Measurements from ENCODE around the gene NOS2. TPM values are rescaled to one million over a fixed set of nuclear protein-coding genes. Genes with fewer than 3 reads are reported as not detected.

NOS2 gene
- total RNA-seq, 1 experiment from 2014 or later = not detected

- Mint-ChIP-seq H3K4me3 (ENCODE audit: low read depth, unreplicated experiment) (no peak overlapping the region), H3K36me3 (ENCODE audit: insufficient read depth, unreplicated experiment) (no peaks in the 10 kb centered on the region), H3K27me3 (ENCODE audit: unreplicated experiment) (peaks cover 58% of the 10 kb centered on the region), H3K9me3 (ENCODE audit: low read depth, unreplicated experiment) (no peaks in the 10 kb centered on the region), H3K4me1 (ENCODE audit: low read depth, unreplicated experiment) (no peaks in the 10 kb centered on the region), H3K27ac (ENCODE audit: unreplicated experiment) (no peak overlapping the region)
- BruUV-seq (replicated peaks) = no TSS peak
- intact Hi-C loops (cut with micrococcal nuclease; ENCODE audit: unreplicated experiment) = no loop called here
- no peak for DNase-seq
- TF ChIP-seq CTCF (IDR thresholded peaks at IDR 0.05; ENCODE audit: unreplicated experiment) = no peak
- CTCF ChIA-PET = no interaction called here
Measured at GRCh38 chr17:27778183-27778582, 22.1 kb downstream of the NOS2 start.

GRCh38 chr17:27776882-27777624 is 23.3 kb downstream of the NOS2 start:
- no peaks in the 10 kb centered on the region for H3K36me3 Mint-ChIP-seq (ENCODE audit: insufficient read depth, unreplicated experiment)
- H3K27me3 Mint-ChIP-seq (ENCODE audit: unreplicated experiment) = peaks cover 58% of the 10 kb centered on the region
- no TSS peak for BruUV-seq (replicated peaks)
- H3K27ac Mint-ChIP-seq (ENCODE audit: unreplicated experiment) = no peak overlapping the region
- no peak for TF ChIP-seq CTCF (IDR thresholded peaks at IDR 0.05; ENCODE audit: unreplicated experiment)
- CTCF ChIA-PET = no interaction called here
- intact Hi-C loops (cut with micrococcal nuclease; ENCODE audit: unreplicated experiment) = no loop called here
- no peaks in the 10 kb centered on the region for H3K9me3 Mint-ChIP-seq (ENCODE audit: low read depth, unreplicated experiment)
- H3K4me3 Mint-ChIP-seq (ENCODE audit: low read depth, unreplicated experiment) = no peak overlapping the region
- no peaks in the 10 kb centered on the region for H3K4me1 Mint-ChIP-seq (ENCODE audit: low read depth, unreplicated experiment)
- DNase-seq = no peak

GRCh38 chr17:27771586-27771985 is 28.7 kb downstream of the NOS2 start:
- DNase-seq = no peak
- Mint-ChIP-seq H3K27ac (ENCODE audit: unreplicated experiment) (no peak overlapping the region), H3K4me3 (ENCODE audit: low read depth, unreplicated experiment) (no peak overlapping the region), H3K27me3 (ENCODE audit: unreplicated experiment) (peaks cover 73% of the 10 kb centered on the region), H3K36me3 (ENCODE audit: insufficient read depth, unreplicated experiment) (no peaks in the 10 kb centered on the region), H3K4me1 (ENCODE audit: low read depth, unreplicated experiment) (no peaks in the 10 kb centered on the region), H3K9me3 (ENCODE audit: low read depth, unreplicated experiment) (no peaks in the 10 kb centered on the region)
- intact Hi-C loops (cut with micrococcal nuclease; ENCODE audit: unreplicated experiment) = no loop called here
- no peak for TF ChIP-seq CTCF (IDR thresholded peaks at IDR 0.05; ENCODE audit: unreplicated experiment)
- BruUV-seq (replicated peaks) = no TSS peak
- CTCF ChIA-PET = no interaction called here

- Mint-ChIP-seq H3K36me3 (ENCODE audit: insufficient read depth, unreplicated experiment) (no peaks in the 10 kb centered on the region), H3K4me1 (ENCODE audit: low read depth, unreplicated experiment) (no peaks in the 10 kb centered on the region), H3K9me3 (ENCODE audit: low read depth, unreplicated experiment) (no peaks in the 10 kb centered on the region), H3K27ac (ENCODE audit: unreplicated experiment) (no peak overlapping the region), H3K27me3 (ENCODE audit: unreplicated experiment) (peaks cover 74% of the 10 kb centered on the region), H3K4me3 (ENCODE audit: low read depth, unreplicated experiment) (no peak overlapping the region)
- DNase-seq = no peak
- no peak for TF ChIP-seq CTCF (IDR thresholded peaks at IDR 0.05; ENCODE audit: unreplicated experiment)
- CTCF ChIA-PET = no interaction called here
- intact Hi-C loops (cut with micrococcal nuclease; ENCODE audit: unreplicated experiment) = no loop called here
- BruUV-seq (replicated peaks) = no TSS peak
Measured at GRCh38 chr17:27770877-27771276, 29.5 kb downstream of the NOS2 start.

Data from Calu3 (cell line).